Skeletal muscle tissue (tissue), 4 donors: ENCODE data around the gene PROM2. TPM values are rescaled to one million over a fixed set of nuclear protein-coding genes. Genes with fewer than 3 reads are reported as not detected.

Experiments
- H3K27ac ChIP-seq: one replicate; pipeline ENCODE4 v1.7.0; 2013; ENCODE audit warnings: mild to moderate bottlenecking, low read depth, low read length, inconsistent platforms
- H3K27me3 ChIP-seq, 3 donors: one replicate each; pipeline ENCODE4 v1.7.0; 2013; ENCODE audit warnings: low read length in 3 of 3; ENCODE audit not compliant: control insufficient read depth in 3 of 3, insufficient read depth in 3 of 3
- H3K36me3 ChIP-seq, 3 donors: one replicate each; pipeline ENCODE4 v1.7.0; 2013; ENCODE audit warnings: low read length in 3 of 3; ENCODE audit not compliant: control insufficient read depth in 3 of 3, insufficient read depth in 3 of 3
- H3K4me1 ChIP-seq, 3 donors: one replicate each; pipeline ENCODE4 v1.7.0; 2013; ENCODE audit warnings: low read length in 3 of 3, mild to moderate bottlenecking in 3 of 3; ENCODE audit not compliant: control insufficient read depth in 3 of 3, insufficient read depth in 3 of 3
- H3K4me3 ChIP-seq, 3 donors: one replicate each; pipeline ENCODE4 v1.7.0; 2013; ENCODE audit warnings: low read length in 3 of 3
- H3K9ac ChIP-seq, 3 donors: one replicate each; pipeline ENCODE4 v1.7.0; 2013; ENCODE audit warnings: low read length in 3 of 3, mild to moderate bottlenecking in 3 of 3, moderate library complexity in 2 of 3, low read depth in 1 of 3
- H3K9me3 ChIP-seq, 3 donors: one replicate each; pipeline ENCODE4 v1.7.0; 2013; ENCODE audit warnings: low read length in 3 of 3; ENCODE audit not compliant: control insufficient read depth in 3 of 3
- total RNA-seq: library from RNA; depleted of rRNA; stranded (reverse); fragments of >200 nt; gene quantifications from one replicate; pipeline ENCODE4 v1.2.3, GENCODE V29; 2014
- donor health status: Osteomylitis.

Gene PROM2
- total RNA-seq, 1 donor from 2014 or later, result under 0.01 TPM

DNA sequence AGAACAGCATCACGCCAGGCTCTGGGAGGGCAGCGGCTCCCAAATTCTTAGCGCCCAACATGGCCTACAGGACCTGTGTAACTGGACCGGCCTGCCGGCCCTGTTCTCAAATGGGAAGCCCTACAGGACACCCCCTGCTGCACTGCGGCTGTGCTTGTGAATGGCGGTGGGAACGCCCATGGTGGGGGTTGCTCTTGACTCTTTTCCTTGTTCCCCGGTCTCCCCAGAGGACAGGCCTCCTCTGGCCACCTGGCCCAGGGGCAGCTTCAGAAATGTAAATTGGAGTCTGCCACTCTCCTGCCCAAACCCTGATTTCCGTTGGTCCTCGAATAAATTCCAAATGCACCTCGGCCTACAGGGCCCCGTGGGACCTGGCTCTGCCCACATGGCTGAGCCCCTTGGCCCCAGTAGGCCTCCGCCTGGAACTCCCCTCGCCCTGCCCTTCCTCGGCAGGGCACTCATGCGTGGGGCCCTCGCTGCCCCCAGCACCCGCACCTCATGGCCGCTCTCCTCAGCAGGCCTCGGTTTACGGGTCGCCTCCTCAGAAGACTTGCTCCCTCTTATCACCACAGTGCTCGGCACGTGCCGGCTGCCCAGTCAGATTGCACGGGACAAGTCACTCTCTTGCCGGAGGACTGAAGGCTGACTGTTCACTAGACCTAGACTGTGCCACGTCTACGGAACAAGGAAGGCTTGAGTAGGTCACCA, 52.3 kb downstream of the PROM2 start:
- Histone ChIP-seq H3K27ac (no peak overlapping the region), H3K4me1 (no peaks in the 10 kb centered on the region), H3K9ac (no peak overlapping the region), H3K4me3 (no peak overlapping the region), H3K9me3 (no peaks in the 10 kb centered on the region), H3K36me3 (no peaks in the 10 kb centered on the region), H3K27me3 (peaks cover 0 to 4% (median 0%) of the 10 kb centered on the region in 3 donors)

DNA sequence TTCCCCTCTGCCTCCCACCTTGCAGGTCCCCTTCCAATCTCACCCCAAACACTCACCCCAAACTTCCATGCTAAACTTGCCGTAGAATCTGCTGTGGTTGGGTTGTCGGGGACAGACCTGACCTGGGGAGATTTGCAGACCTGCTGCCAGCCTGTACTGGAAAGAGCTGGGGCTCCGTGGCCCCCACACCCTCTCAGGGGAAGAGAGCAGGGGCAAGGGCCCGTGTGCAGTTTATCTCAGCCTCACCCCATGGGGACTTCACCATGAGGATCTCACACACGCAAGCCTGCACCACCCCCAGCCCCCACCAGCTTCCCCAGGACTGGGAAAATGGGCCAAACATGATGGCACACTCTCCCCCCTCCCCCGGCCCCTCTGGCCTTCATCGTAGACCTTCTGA, 53.6 kb downstream of the PROM2 start:
- H3K27ac ChIP-seq, result no peak overlapping the region
- no peaks in the 10 kb centered on the region for H3K36me3 ChIP-seq
- H3K9me3 ChIP-seq, result no peaks in the 10 kb centered on the region
- peaks cover 0 to 4% (median 0%) of the 10 kb centered on the region in 3 donors for H3K27me3 ChIP-seq
- no peak overlapping the region for H3K4me3 ChIP-seq
- no peak overlapping the region for H3K9ac ChIP-seq
- no peaks in the 10 kb centered on the region for H3K4me1 ChIP-seq

DNA sequence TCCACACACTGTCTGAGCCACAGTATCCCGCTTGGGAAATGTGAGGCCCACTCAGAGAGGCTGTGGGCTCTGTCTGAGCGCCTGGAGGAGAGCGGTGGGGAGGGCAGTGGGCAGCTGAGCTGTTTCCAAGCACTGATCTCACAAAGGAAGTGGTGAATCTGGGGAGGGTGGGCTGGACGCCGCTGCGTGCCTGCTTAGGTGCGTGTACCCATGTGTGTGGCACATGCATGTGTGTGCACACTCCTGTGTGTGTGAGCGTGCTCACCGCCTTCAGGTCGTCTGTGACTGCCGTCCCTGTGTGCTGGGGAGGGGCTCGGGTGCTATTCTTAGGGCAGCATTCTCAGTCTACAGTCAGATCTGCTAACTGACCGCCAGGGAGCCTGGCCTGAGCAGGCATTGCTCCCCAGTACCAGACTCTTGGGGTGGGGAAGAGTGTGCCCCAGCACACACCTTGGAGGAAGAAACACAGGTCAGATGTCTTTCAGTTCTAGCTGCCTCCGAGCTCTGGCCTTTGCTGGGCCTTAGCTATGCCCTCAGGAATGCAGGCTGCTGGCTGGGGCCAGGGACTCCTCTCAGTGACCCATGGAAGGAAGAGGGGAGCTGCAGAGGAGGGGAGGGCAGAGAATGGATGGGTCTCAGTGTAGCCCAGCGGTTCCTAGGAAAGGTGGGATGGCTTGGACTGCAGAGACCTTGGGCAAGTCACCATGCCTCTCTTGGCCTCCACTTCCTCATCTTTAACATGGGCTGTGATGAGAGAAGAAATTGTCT, 54.3 kb downstream of the PROM2 start:
- Histone ChIP-seq H3K27me3 (peaks cover 0 to 4% (median 0%) of the 10 kb centered on the region in 3 donors), H3K4me3 (no peak overlapping the region), H3K36me3 (no peaks in the 10 kb centered on the region), H3K9me3 (no peaks in the 10 kb centered on the region), H3K4me1 (no peaks in the 10 kb centered on the region), H3K9ac (no peak overlapping the region), H3K27ac (no peak overlapping the region)

DNA sequence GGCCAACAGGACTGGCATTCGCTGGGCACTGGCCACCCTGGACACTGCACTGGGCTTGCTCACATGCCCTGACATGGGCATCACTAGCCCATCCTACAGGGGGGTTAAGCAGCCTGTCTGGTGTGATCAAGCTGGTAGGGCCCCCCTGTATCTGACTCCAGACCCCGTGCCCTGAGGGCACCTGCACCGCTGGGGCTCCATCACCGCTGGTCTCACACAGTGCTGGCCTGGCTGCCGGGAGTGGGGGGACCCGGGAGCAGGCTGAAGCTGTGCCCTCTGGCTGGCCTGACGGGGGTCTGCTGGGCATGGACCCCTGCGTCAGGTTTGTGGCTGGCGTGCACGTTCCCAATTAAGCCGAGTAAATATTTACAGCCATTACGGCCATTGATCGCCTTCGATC, 55.2 kb downstream of the PROM2 start:
- peaks cover 0 to 4% (median 0%) of the 10 kb centered on the region in 3 donors for H3K27me3 ChIP-seq
- no peaks in the 10 kb centered on the region for H3K9me3 ChIP-seq
- H3K4me3 ChIP-seq, result no peak overlapping the region
- H3K36me3 ChIP-seq, result no peaks in the 10 kb centered on the region
- H3K27ac ChIP-seq, result no peak overlapping the region
- peaks cover 0 to 6% (median 4%) of the 10 kb centered on the region in 3 donors for H3K4me1 ChIP-seq
- no peak overlapping the region for H3K9ac ChIP-seq

DNA sequence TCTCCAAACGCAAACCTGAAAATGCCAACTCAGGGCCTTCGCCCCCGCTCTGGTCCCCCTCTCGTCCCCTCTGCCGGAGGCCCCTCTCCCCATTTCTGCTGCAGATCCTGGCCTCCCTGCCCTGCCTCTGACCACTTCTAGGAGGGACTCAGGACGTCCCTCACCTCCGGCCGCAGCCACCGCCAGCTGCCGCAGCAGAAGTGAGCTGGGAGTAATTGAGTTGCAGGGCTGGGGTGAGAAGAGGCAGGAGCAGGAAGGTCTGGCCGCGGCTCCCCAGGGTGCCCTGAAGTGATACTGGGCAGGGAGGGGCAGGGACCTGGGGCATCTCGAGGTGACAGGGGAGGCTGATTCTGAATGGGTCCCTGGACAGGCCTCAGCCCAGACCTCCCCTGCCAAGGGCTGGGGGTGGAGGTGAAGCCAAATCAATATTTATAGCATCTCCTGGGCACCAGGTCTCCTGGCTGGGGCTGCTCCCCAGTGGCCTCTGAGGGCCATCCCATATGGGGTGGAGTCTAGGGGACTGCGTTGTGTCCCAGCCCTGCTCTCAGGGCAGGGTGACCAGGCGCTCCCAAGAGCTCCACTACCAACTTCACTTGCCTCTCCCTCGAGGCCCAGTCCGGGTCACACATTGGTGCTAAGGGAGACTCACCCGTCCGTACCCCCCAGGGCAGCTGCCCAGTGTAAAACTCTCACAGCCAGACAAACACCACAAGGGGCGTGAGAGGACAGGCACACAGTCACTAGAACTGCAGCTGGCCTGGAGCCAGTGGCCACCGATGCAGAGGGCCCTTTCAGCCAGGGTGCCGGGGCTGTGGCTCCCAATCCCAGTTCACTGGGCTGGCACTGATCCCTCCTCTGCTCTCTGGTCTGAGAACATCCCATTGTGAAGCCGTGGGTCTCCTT, 55.9 kb downstream of the PROM2 start:
- no peaks in the 10 kb centered on the region for H3K9me3 ChIP-seq
- H3K9ac ChIP-seq, result no peak overlapping the region
- H3K36me3 ChIP-seq, result no peaks in the 10 kb centered on the region
- no peak overlapping the region for H3K4me3 ChIP-seq
- H3K27ac ChIP-seq, result no peak overlapping the region
- peaks cover 0 to 4% (median 0%) of the 10 kb centered on the region in 3 donors for H3K27me3 ChIP-seq
- peaks cover 0 to 12% (median 4%) of the 10 kb centered on the region in 3 donors for H3K4me1 ChIP-seq

DNA sequence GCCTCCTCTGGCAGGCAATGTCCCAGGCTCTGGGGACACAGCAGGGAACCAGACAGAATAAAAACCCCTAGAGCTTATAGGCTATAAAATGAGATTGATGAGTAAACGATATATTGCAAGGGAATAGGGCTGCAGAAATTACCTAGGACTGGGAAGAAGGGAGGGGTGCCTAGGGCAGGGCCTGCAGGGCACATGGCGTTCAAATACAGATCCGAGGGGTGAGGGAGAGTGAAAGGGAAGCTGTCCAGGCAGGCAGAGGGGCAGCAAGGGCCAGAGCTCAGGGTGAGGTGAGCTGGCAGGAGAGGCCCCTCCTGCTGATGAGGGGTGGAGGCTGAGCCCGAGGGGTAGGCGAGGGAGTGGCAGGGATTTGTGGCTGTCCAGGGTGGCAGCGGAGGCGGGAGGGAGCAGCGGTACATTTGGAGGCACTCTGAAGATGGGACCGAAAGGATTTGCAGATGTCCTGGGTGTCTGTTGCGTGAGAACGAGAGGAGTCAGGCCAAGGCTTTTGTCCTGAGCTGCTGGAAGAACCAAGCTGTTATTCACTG, 56.6 kb downstream of the PROM2 start:
- H3K4me1 ChIP-seq, result peaks cover 0 to 12% (median 4%) of the 10 kb centered on the region in 3 donors
- H3K9ac ChIP-seq, result no peak overlapping the region
- H3K9me3 ChIP-seq, result no peaks in the 10 kb centered on the region
- no peaks in the 10 kb centered on the region for H3K36me3 ChIP-seq
- no peak overlapping the region for H3K27ac ChIP-seq
- no peak overlapping the region for H3K4me3 ChIP-seq
- peaks cover 0 to 4% (median 0%) of the 10 kb centered on the region in 3 donors for H3K27me3 ChIP-seq

DNA sequence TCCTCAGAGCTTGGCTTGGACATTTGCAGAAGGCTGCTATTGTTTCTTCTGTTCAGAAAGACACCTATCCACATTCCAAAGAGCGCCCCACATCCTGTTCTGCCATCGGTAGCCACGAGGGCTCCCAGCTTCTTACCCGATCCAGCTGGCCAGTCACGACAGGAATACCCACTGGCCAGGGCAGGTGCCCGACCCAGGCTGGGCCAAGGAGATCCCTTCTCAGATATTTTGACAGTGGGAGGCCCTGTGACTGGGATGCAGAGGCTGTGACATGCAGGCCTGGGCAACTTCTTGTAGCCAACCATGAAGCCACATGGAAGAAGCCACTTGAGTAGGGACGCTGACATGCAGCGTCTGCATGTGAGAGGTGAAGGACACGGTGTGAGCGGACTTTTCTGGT, 57.4 kb downstream of the PROM2 start:
- H3K36me3 ChIP-seq, result no peaks in the 10 kb centered on the region
- H3K4me3 ChIP-seq, result no peak overlapping the region
- H3K4me1 ChIP-seq, result peaks cover 0 to 12% (median 4%) of the 10 kb centered on the region in 3 donors
- no peak overlapping the region for H3K27ac ChIP-seq
- peaks cover 0 to 4% (median 0%) of the 10 kb centered on the region in 3 donors for H3K27me3 ChIP-seq
- H3K9me3 ChIP-seq, result no peaks in the 10 kb centered on the region
- no peak overlapping the region for H3K9ac ChIP-seq

DNA sequence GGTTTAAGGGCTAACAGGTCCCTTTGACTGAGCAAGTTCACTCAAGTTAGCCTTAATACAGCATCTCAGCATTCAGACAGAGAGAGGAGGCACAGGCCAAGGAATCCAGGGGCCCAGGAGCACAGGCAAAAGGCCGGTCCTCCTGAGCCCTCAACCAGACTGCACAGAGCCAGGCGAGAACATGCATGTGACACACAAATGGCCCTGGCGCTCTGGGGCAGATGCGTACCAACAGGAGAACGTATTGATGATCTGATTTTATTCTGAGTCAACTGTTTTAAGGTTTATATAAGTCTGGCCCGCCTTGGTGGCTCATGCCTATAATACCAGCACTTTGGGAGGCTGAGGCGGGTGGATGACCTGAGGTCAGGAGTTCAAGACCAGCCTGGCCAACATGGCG, 57.8 kb downstream of the PROM2 start:
- Histone ChIP-seq H3K4me1 (peaks cover 0 to 12% (median 4%) of the 10 kb centered on the region in 3 donors), H3K4me3 (no peak overlapping the region), H3K27me3 (peaks cover 0 to 4% (median 0%) of the 10 kb centered on the region in 3 donors), H3K9ac (no peak overlapping the region), H3K9me3 (no peaks in the 10 kb centered on the region), H3K36me3 (no peaks in the 10 kb centered on the region), H3K27ac (no peak overlapping the region)

DNA sequence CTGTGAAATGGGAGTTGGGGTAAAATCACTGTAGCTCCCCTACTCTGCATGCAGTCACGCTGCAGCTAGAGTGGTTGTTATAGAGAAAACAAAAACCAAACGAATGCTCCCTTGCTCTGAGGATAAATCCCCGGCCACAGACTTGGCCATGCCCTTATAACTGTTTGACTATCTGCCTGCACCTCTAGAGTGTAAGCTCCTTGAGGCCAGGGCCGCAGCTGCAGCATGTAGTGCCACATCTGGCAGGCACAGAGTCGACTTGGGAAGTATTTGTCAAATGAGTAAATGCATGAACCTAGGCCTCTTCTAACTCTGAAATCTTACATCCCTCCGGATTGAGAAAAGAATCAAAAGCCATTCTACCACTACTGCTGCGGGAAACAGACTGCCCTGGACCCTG, 58.8 kb downstream of the PROM2 start:
- H3K36me3 ChIP-seq, result no peaks in the 10 kb centered on the region
- peaks cover 0 to 4% (median 2%) of the 10 kb centered on the region in 3 donors for H3K27me3 ChIP-seq
- no peak overlapping the region for H3K9ac ChIP-seq
- no peak overlapping the region for H3K27ac ChIP-seq
- H3K9me3 ChIP-seq, result no peaks in the 10 kb centered on the region
- H3K4me1 ChIP-seq, result peaks cover 0 to 12% (median 4%) of the 10 kb centered on the region in 3 donors
- no peak overlapping the region for H3K4me3 ChIP-seq
